Measurements from ENCODE around the gene IL17B. TPM values are rescaled to one million over a fixed set of nuclear protein-coding genes. Genes with fewer than 3 reads are reported as not detected.

Gene IL17B
- total RNA-seq, 1 donor from 2014 or later = not detected

- peak overlapping the region; percentile 28 for H3K27ac Mint-ChIP-seq (ENCODE audit: unreplicated experiment)
- DNase-seq (ENCODE audit: low read depth, low spot score) = no peak
- TF ChIP-seq CTCF (conservative IDR thresholded peaks at IDR 0.05) = no peak
- H3K27me3 Mint-ChIP-seq (ENCODE audit: low read depth) = no peaks in the 10 kb centered on the region
- no peak overlapping the region for H3K4me3 Mint-ChIP-seq
- no peaks in the 10 kb centered on the region for H3K36me3 Mint-ChIP-seq (ENCODE audit: low read depth)
- no peaks in the 10 kb centered on the region for H3K9me3 Mint-ChIP-seq
- peaks cover 32% of the 10 kb centered on the region for H3K4me1 Mint-ChIP-seq
These were observed 16.6 kb downstream of the IL17B start for GRCh38 chr5:149362541-149362940.

- no peak overlapping the region for H3K27ac Mint-ChIP-seq (ENCODE audit: unreplicated experiment)
- H3K4me3 Mint-ChIP-seq = peak overlapping the region; percentile 95
- H3K27me3 Mint-ChIP-seq (ENCODE audit: low read depth) = no peaks in the 10 kb centered on the region
- peaks cover 33% of the 10 kb centered on the region for H3K4me1 Mint-ChIP-seq
- TF ChIP-seq CTCF (conservative IDR thresholded peaks at IDR 0.05) = no peak
- peaks cover 2% of the 10 kb centered on the region for H3K36me3 Mint-ChIP-seq (ENCODE audit: low read depth)
- DNase-seq (ENCODE audit: low read depth, low spot score) = no peak
- H3K9me3 Mint-ChIP-seq = no peaks in the 10 kb centered on the region
These were observed 18.8 kb downstream of the IL17B start for GRCh38 chr5:149360272-149360671.

- Mint-ChIP-seq H3K4me1 (peaks cover 30% of the 10 kb centered on the region), H3K9me3 (no peaks in the 10 kb centered on the region), H3K4me3 (peak overlapping the region; percentile 95), H3K36me3 (ENCODE audit: low read depth) (peaks cover 9% of the 10 kb centered on the region), H3K27me3 (ENCODE audit: low read depth) (no peaks in the 10 kb centered on the region), H3K27ac (ENCODE audit: unreplicated experiment) (no peak overlapping the region)
- no peak for TF ChIP-seq CTCF (conservative IDR thresholded peaks at IDR 0.05)
- DNase-seq (ENCODE audit: low read depth, low spot score) = no peak
These were observed 20.1 kb downstream of the IL17B start for GRCh38 chr5:149358868-149359495.

GRCh38 chr5:149358294-149358651 lies 20.8 kb downstream of the IL17B start:
- Mint-ChIP-seq H3K27me3 (ENCODE audit: low read depth) (no peaks in the 10 kb centered on the region), H3K4me3 (peak overlapping the region; percentile 95), H3K27ac (ENCODE audit: unreplicated experiment) (peak overlapping the region; percentile 53), H3K36me3 (ENCODE audit: low read depth) (peaks cover 9% of the 10 kb centered on the region), H3K9me3 (no peaks in the 10 kb centered on the region), H3K4me1 (peaks cover 27% of the 10 kb centered on the region)
- DNase-seq (ENCODE audit: low read depth, low spot score) = no peak
- no peak for TF ChIP-seq CTCF (conservative IDR thresholded peaks at IDR 0.05)

- peaks cover 20% of the 10 kb centered on the region for H3K4me1 Mint-ChIP-seq
- no peak for TF ChIP-seq CTCF (conservative IDR thresholded peaks at IDR 0.05)
- peak within 1 kb of the TSS; percentile 53 for H3K27ac Mint-ChIP-seq (ENCODE audit: unreplicated experiment)
- H3K4me3 Mint-ChIP-seq = peak within 1 kb of the TSS; percentile 95
- peak; percentile 83 for DNase-seq (ENCODE audit: low read depth, low spot score)
- peaks cover 9% of the 10 kb centered on the region for H3K36me3 Mint-ChIP-seq (ENCODE audit: low read depth)
- no peaks in the 10 kb centered on the region for H3K9me3 Mint-ChIP-seq
- no peaks in the 10 kb centered on the region for H3K27me3 Mint-ChIP-seq (ENCODE audit: low read depth)
These were observed 21.5 kb downstream of the IL17B start, which contains the start of gene PCYOX1L for GRCh38 chr5:149357370-149358293. PCYOX1L (plus strand) TSS chr5:149358046; CDS start chr5:149358069, 23 bp downstream.

All from neural crest cell (in vitro differentiated cells).